K562 (cell line): ENCODE data around the gene PPIE. TPM values are rescaled to one million over a fixed set of nuclear protein-coding genes. Genes with fewer than 3 reads are reported as not detected.

ENCODE experiments used
- CTBP1 ChIP-seq: fragments of 450-650 bp; IDR thresholded peaks from 2 replicates; pipeline ENCODE4 v1.6.1; 2016; ENCODE audit warnings: borderline replicate concordance
- DACH1 ChIP-seq: fragments of 450-650 bp; IDR thresholded peaks from 2 replicates; pipeline ENCODE4 v1.6.1; 2018; ENCODE audit not compliant: partially characterized antibody
- EWSR1 ChIP-seq: fragments of 450-650 bp; IDR thresholded peaks from 2 replicates; pipeline ENCODE4 v1.6.1; 2018; ENCODE audit warnings: borderline replicate concordance, mild to moderate bottlenecking, low read depth, moderate library complexity; ENCODE audit not compliant: partially characterized antibody
- FOXK1 ChIP-seq: sonication (generic); formaldehyde crosslinking; IDR thresholded peaks from 2 replicates; pipeline ENCODE4 v1.8.0; 2022; ENCODE audit warnings: missing genetic modification reagents, mild to moderate bottlenecking, borderline replicate concordance
- GTF2F1 ChIP-seq: IDR thresholded peaks from 2 replicates; pipeline ENCODE4 v1.6.1; 2011; ENCODE audit warnings: low read depth, low read length, improper control_type of control experiment
- HDAC8 ChIP-seq: fragments of 450-650 bp; IDR thresholded peaks from 2 replicates; pipeline ENCODE4 v1.6.1; 2016; ENCODE audit warnings: mild to moderate bottlenecking, missing genetic modification characterization, moderate library complexity, missing compliant biosample characterization
- HMGN3 ChIP-seq: IDR thresholded peaks from 2 replicates; pipeline ENCODE4 v1.6.1; 2011; ENCODE audit warnings: borderline replicate concordance, low read depth, mild to moderate bottlenecking, mixed read lengths, low read length; ENCODE audit not compliant: insufficient read length; ENCODE audit errors: extremely low read depth
- KAT2B ChIP-seq: IDR thresholded peaks from one replicate; pipeline ENCODE4 v1.6.1; 2012; ENCODE audit warnings: low read depth, mild to moderate bottlenecking, control low read depth, inconsistent platforms, low read length, moderate library complexity
- MEF2D ChIP-seq: conservative IDR thresholded peaks from 2 replicates; pipeline ENCODE4 v1.6.1; 2016; ENCODE audit warnings: low read depth, missing genetic modification characterization, missing compliant biosample characterization
- NCOA6 ChIP-seq: fragments of 450-650 bp; IDR thresholded peaks from 2 replicates; pipeline ENCODE4 v1.6.1; 2017; ENCODE audit warnings: mild to moderate bottlenecking
- NR3C1 ChIP-seq: sonication (generic); formaldehyde crosslinking; IDR thresholded peaks from 2 replicates; pipeline ENCODE4 v1.8.1; 2022; ENCODE audit warnings: missing genetic modification reagents
- RBFOX2 ChIP-seq: fragments of 200-400 bp; formaldehyde crosslinking; IDR thresholded peaks from 2 replicates; pipeline ENCODE4 v1.6.1; 2017; ENCODE audit warnings: low read depth, mild to moderate bottlenecking, low read length, moderate library complexity
- RFX5 ChIP-seq: IDR thresholded peaks from 2 replicates; pipeline ENCODE4 v1.6.1; 2011; ENCODE audit warnings: low read depth, mild to moderate bottlenecking, improper control_type of control experiment, low read length
- SMAD1 ChIP-seq: fragments of 150-350 bp; IDR thresholded peaks from 2 replicates; pipeline ENCODE4 v1.6.1; 2014; ENCODE audit warnings: low read length, low read depth; ENCODE audit not compliant: partially characterized antibody
- ZKSCAN1 ChIP-seq: fragments of 150-350 bp; IDR thresholded peaks from 2 replicates; pipeline ENCODE4 v1.6.1; 2016; ENCODE audit warnings: low read depth, low read length
- ZNF165 ChIP-seq: fragments of 250-450 bp; sonication (Bioruptor Pico); IDR thresholded peaks from 2 replicates; pipeline ENCODE4 v1.4.0; 2020; ENCODE audit warnings: borderline replicate concordance
- ZNF445 ChIP-seq: fragments of 250-450 bp; sonication (Bioruptor Pico); IDR thresholded peaks from 2 replicates; pipeline ENCODE4 v1.4.0; 2020; ENCODE audit warnings: low read depth, mild to moderate bottlenecking, moderate library complexity
- ZNF507 ChIP-seq: conservative IDR thresholded peaks from 2 replicates; pipeline ENCODE4 v1.6.1; 2017; ENCODE audit warnings: missing genetic modification characterization, missing compliant biosample characterization
- ZNF584 ChIP-seq: fragments of 200-800 bp; sonication (Bioruptor generic); IDR thresholded peaks from 2 replicates; pipeline ENCODE4 v1.6.1; 2016; ENCODE audit warnings: low read depth, mild to moderate bottlenecking, missing genetic modification characterization, missing compliant biosample characterization
- polyA plus RNA-seq, 8 experiments: library from polyadenylated mRNA; depleted of rRNA in 4 of 8; stranded (reverse) in 5 of 8; unstranded in 3 of 8; fragments of >200 nt; fragmentation: Nextera tagmentation in 2 of 8; fragmentation: Illumina TruSeq in 1 of 8; extraction: Ambion mirVana in 2 of 8; extraction: Trizol in 1 of 8; gene quantifications; 2 replicates each; pipeline versions ENCODE4 v1.2.1 to v1.2.3, GENCODE V29; 2011 to 2014; ENCODE audit warnings: inconsistent platforms in 1 of 8, missing spikeins in 1 of 8
- total RNA-seq, 7 experiments: library from RNA; depleted of rRNA in 6 of 7; stranded (reverse); fragments of >200 nt in 6 of 7; fragmentation: Illumina TruSeq in 2 of 7; extraction: Trizol in 2 of 7; gene quantifications; 2 replicates each; pipeline versions ENCODE4 v1.2.1 to v1.2.3, GENCODE V29; 2011 to 2021; ENCODE audit warnings: low replicate concordance in 1 of 7
- TF ChIP-seq, protein P1 (sequence below): fragments of 450-650 bp; conservative IDR thresholded peaks from 2 replicates; pipeline ENCODE4 v1.6.1; 2016; ENCODE audit warnings: missing genetic modification characterization, low read depth, mild to moderate bottlenecking, control low read depth, missing compliant biosample characterization
- TF ChIP-seq, protein P2 (sequence below): fragments of 200-400 bp; formaldehyde crosslinking; IDR thresholded peaks from 2 replicates; pipeline ENCODE4 v1.6.1; 2017; ENCODE audit warnings: mild to moderate bottlenecking, low read depth, low read length, moderate library complexity
- TF ChIP-seq, protein P3 (sequence below): fragments of 250-450 bp; sonication (Bioruptor Pico); IDR thresholded peaks from 2 replicates; pipeline ENCODE4 v1.5.0; 2021; ENCODE audit warnings: mild to moderate bottlenecking, borderline replicate concordance

Gene PPIE
- total and polyA plus RNA-seq, 9 of the 15 experiments (the other 6 are each of a cell fraction or from before 2014, with no cell fraction given) = 75.4 to 444 (median 131) TPM

DNA sequence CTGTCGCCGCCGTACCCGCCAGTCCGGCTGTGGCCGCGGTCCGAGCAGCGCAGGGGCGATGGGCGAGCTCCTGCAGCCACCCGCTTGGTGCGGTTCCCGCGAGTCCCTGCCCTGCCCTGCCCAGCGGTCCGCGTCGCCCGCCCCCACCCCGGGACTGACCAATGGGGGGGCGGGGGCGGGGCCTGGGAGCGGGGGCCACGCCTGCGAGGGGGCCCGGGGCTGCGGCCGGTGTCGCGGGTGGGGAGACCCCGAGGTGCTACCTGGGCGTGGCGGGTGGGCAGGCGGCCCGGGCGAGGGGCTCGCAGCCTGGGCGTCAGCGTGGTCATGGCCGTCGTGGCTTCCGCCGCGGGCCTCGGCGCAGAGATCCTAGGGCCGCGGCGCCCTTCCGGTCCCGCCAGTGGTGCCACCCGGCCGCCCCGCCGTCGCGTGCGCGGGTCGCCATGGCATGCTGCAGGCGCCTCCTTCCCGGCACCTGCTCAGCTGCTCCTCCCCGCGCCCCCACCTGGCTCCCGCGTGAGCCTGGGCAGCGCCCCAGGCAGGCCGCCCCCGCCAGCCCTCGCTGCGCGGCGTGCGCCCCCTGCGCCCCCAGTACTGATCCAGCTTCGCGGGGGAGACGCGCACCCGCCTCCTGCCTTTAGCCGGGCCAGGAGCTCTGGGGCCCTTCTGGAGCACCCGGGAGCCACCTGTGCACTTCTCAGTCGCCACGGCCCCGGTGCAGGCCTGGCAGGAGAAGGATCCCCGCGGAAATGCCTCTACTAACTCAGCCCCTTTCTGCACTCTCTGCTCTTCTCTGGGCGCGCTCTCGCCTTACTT is 50.3 kb downstream of the PPIE start, which contains the start of gene BMP8B (continued):
- TF ChIP-seq ZNF507 (tag) = no peak
- TF ChIP-seq HMGN3 = peak; percentile 52
- no peak for TF ChIP-seq ZNF445 (CRISPR knock-in tag)
- TF ChIP-seq CTBP1 = peak; percentile 68; the same call in 1 of the 2 replicates
- TF ChIP-seq GTF2F1 = no peak
- TF ChIP-seq, protein P1, sequence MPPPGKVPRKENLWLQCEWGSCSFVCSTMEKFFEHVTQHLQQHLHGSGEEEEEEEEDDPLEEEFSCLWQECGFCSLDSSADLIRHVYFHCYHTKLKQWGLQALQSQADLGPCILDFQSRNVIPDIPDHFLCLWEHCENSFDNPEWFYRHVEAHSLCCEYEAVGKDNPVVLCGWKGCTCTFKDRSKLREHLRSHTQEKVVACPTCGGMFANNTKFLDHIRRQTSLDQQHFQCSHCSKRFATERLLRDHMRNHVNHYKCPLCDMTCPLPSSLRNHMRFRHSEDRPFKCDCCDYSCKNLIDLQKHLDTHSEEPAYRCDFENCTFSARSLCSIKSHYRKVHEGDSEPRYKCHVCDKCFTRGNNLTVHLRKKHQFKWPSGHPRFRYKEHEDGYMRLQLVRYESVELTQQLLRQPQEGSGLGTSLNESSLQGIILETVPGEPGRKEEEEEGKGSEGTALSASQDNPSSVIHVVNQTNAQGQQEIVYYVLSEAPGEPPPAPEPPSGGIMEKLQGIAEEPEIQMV = no peak
- no peak for TF ChIP-seq RFX5
- TF ChIP-seq DACH1 = no peak
- TF ChIP-seq, protein P2, sequence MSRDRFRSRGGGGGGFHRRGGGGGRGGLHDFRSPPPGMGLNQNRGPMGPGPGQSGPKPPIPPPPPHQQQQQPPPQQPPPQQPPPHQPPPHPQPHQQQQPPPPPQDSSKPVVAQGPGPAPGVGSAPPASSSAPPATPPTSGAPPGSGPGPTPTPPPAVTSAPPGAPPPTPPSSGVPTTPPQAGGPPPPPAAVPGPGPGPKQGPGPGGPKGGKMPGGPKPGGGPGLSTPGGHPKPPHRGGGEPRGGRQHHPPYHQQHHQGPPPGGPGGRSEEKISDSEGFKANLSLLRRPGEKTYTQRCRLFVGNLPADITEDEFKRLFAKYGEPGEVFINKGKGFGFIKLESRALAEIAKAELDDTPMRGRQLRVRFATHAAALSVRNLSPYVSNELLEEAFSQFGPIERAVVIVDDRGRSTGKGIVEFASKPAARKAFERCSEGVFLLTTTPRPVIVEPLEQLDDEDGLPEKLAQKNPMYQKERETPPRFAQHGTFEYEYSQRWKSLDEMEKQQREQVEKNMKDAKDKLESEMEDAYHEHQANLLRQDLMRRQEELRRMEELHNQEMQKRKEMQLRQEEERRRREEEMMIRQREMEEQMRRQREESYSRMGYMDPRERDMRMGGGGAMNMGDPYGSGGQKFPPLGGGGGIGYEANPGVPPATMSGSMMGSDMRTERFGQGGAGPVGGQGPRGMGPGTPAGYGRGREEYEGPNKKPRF = no peak
- no peak for TF ChIP-seq ZKSCAN1
- no peak; the same call in none of the 2 replicates for TF ChIP-seq NCOA6
- no peak for TF ChIP-seq ZNF165 (CRISPR knock-in tag)
- TF ChIP-seq SMAD1 = no peak
- TF ChIP-seq FOXK1 (CRISPR knock-in tag) = no peak; the same call in 1 of the 2 replicates
- TF ChIP-seq HDAC8 (tag) = peak; percentile 87; the same call in 1 of the 2 replicates
- TF ChIP-seq, protein P3, sequence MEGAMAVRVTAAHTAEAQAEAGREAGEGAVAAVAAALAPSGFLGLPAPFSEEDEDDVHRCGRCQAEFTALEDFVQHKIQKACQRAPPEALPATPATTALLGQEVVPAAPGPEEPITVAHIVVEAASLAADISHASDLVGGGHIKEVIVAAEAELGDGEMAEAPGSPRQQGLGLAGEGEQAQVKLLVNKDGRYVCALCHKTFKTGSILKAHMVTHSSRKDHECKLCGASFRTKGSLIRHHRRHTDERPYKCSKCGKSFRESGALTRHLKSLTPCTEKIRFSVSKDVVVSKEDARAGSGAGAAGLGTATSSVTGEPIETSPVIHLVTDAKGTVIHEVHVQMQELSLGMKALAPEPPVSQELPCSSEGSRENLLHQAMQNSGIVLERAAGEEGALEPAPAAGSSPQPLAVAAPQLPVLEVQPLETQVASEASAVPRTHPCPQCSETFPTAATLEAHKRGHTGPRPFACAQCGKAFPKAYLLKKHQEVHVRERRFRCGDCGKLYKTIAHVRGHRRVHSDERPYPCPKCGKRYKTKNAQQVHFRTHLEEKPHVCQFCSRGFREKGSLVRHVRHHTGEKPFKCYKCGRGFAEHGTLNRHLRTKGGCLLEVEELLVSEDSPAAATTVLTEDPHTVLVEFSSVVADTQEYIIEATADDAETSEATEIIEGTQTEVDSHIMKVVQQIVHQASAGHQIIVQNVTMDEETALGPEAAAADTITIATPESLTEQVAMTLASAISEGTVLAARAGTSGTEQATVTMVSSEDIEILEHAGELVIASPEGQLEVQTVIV = no peak
- no peak for TF ChIP-seq ZNF584 (CRISPR knock-in tag)
- TF ChIP-seq KAT2B = no peak
- TF ChIP-seq MEF2D (tag) = no peak
- TF ChIP-seq EWSR1 = no peak
- no peak for TF ChIP-seq NR3C1 (CRISPR knock-in tag)
- peak; percentile 76 for TF ChIP-seq RBFOX2
